KBM-7 (cell line): ENCODE measurements around the gene CLEC18B.
A peak's percentile ranks its signal among the peaks of the same experiment; 100 is the strongest.
"Not testable (repeated sequence)": the region's sequence is repeated elsewhere in the genome, so short reads cannot be mapped to it uniquely, and the experiment has no call there.

Experiments
- DNase-seq: peaks from one replicate; pipeline ENCODE4 v3.0.0-alpha.2; 2015
- in situ Hi-C: fragments of 300-500 bp; cut with MboI; formaldehyde crosslinking; loops from 2 replicates; pipeline ENCODE4 v1.14.3; 2020; ENCODE audit warnings: low sequenced_read_pairs, low pct_unique_long_range_greater_than_20kb, mixed read lengths

The CLEC18B gene

GRCh38 chr16:74420612-74421481 is at the start of gene CLEC18B:
CLEC18B (minus strand) TSS chr16:74421478; CDS start chr16:74421270, 208 bp downstream.
- in situ Hi-C loops, DNase-seq: not testable (repeated sequence)

- DNase-seq: no peak
- in situ Hi-C loops: no loop called here
Observed at GRCh38 chr16:74469946-74470478, 48.7 kb upstream of the CLEC18B start.

GRCh38 chr16:74468807-74469525 is 47.7 kb upstream of the CLEC18B start:
- no peak for DNase-seq
- in situ Hi-C loops: no loop called here

- no peak for DNase-seq
- in situ Hi-C loops: no loop called here
Observed at GRCh38 chr16:74466872-74467271, 45.6 kb upstream of the CLEC18B start.

GRCh38 chr16:74465851-74466685 is 44.8 kb upstream of the CLEC18B start:
- in situ Hi-C loops: no loop called here
- DNase-seq: no peak

- DNase-seq: no peak
- in situ Hi-C loops: no loop called here
Observed at GRCh38 chr16:74465281-74465680, 44.0 kb upstream of the CLEC18B start.

GRCh38 chr16:74463888-74464287 is 42.6 kb upstream of the CLEC18B start:
- peak; percentile 34 for DNase-seq
- in situ Hi-C loops: no loop called here

- DNase-seq: no peak
- in situ Hi-C loops: no loop called here
Observed at GRCh38 chr16:74462361-74462760, 41.1 kb upstream of the CLEC18B start.

- DNase-seq: no peak
- in situ Hi-C loops: no loop called here
Observed at GRCh38 chr16:74461826-74462225, 40.5 kb upstream of the CLEC18B start.

GRCh38 chr16:74460542-74460941 is 39.3 kb upstream of the CLEC18B start:
- in situ Hi-C loops: no loop called here
- no peak for DNase-seq

- in situ Hi-C loops: no loop called here
Observed at GRCh38 chr16:74456290-74456625, 35.0 kb upstream of the CLEC18B start.

GRCh38 chr16:74455619-74456289 is 34.5 kb upstream of the CLEC18B start:
- in situ Hi-C loops: no loop called here
- DNase-seq: no peak

More at GRCh38 chr16:74456290-74456625, 35.0 kb upstream of the CLEC18B start:
- no peak for DNase-seq

GRCh38 chr16:74455213-74455612 is 33.9 kb upstream of the CLEC18B start:
- no peak for DNase-seq
- in situ Hi-C loops: no loop called here

- in situ Hi-C loops: no loop called here
- DNase-seq: no peak
Observed at GRCh38 chr16:74451951-74452758, 30.9 kb upstream of the CLEC18B start.

- in situ Hi-C loops: no loop called here
- no peak for DNase-seq
Observed at GRCh38 chr16:74450967-74451760, 29.9 kb upstream of the CLEC18B start.

GRCh38 chr16:74450236-74450635 is 29.0 kb upstream of the CLEC18B start:
- no peak for DNase-seq
- in situ Hi-C loops: no loop called here

GRCh38 chr16:74449470-74449869 is 28.2 kb upstream of the CLEC18B start:
- no peak for DNase-seq
- in situ Hi-C loops: no loop called here
